GM12874 (cell line): ENCODE data around the gene PHC2.

Experiments used
- CTCF ChIP-seq: IDR thresholded peaks from 2 replicates; pipeline ENCODE4 v1.5.1; 2011; ENCODE audit warnings: low read depth, mild to moderate bottlenecking, control low read depth, low read length, moderate library complexity; ENCODE audit not compliant: insufficient read depth

Gene PHC2

GRCh38 chr1:33295450-33296081 is 135.3 kb downstream of the PHC2 start:
- TF ChIP-seq CTCF: peak; percentile 94

- no peak for TF ChIP-seq CTCF
Observed at GRCh38 chr1:33295023-33295422, 135.9 kb downstream of the PHC2 start.

GRCh38 chr1:33294071-33295010 is 136.6 kb downstream of the PHC2 start:
- TF ChIP-seq CTCF: no peak

- no peak for TF ChIP-seq CTCF
Observed at GRCh38 chr1:33292726-33293340, 138.1 kb downstream of the PHC2 start.

GRCh38 chr1:33289858-33290154 is 141.1 kb downstream of the PHC2 start:
- no peak for TF ChIP-seq CTCF

GRCh38 chr1:33288976-33289857 is 141.7 kb downstream of the PHC2 start:
- no peak for TF ChIP-seq CTCF

- TF ChIP-seq CTCF: no peak
Observed at GRCh38 chr1:33287317-33287716, 143.6 kb downstream of the PHC2 start.
